NCI-H748 (cell line): ENCODE results near the gene CDRT4.
"Not testable (repeated sequence)": the region's sequence is repeated elsewhere in the genome, so short reads cannot be mapped to it uniquely, and the experiment has no call there.

Experiments used
- DNase-seq: peaks from one replicate; lab custom pipeline; 2025; ENCODE audit not compliant: unreplicated experiment; lab: John Stamatoyannopoulos, UW

Gene CDRT4

GRCh38 chr17:15467592-15467991 lies at the start of gene CDRT4:
Gene CDRT4 (minus strand): TSS chr17:15467621. CDS start chr17:15440238, 27,383 bp downstream.
- no peak for DNase-seq

- DNase-seq, result no peak
These were observed 48.7 kb upstream of the CDRT4 start for GRCh38 chr17:15516150-15516549.

GRCh38 chr17:15514469-15514868 lies 47.0 kb upstream of the CDRT4 start:
- DNase-seq, result no peak

GRCh38 chr17:15513856-15514459 lies 46.5 kb upstream of the CDRT4 start:
- DNase-seq, result no peak

GRCh38 chr17:15513058-15513791 lies 45.8 kb upstream of the CDRT4 start:
- DNase-seq, result no peak

GRCh38 chr17:15512071-15512709 lies 44.8 kb upstream of the CDRT4 start:
- DNase-seq, result no peak

- no peak for DNase-seq
These were observed 43.7 kb upstream of the CDRT4 start for GRCh38 chr17:15511142-15511541.

GRCh38 chr17:15510361-15510760 lies 42.9 kb upstream of the CDRT4 start:
- no peak for DNase-seq

GRCh38 chr17:15509095-15509494 lies 41.7 kb upstream of the CDRT4 start:
- no peak for DNase-seq

- DNase-seq, result no peak
These were observed 41.0 kb upstream of the CDRT4 start for GRCh38 chr17:15508466-15508865.

- no peak for DNase-seq
These were observed 40.5 kb upstream of the CDRT4 start for GRCh38 chr17:15507896-15508295.

- DNase-seq, result no peak
These were observed 39.6 kb upstream of the CDRT4 start for GRCh38 chr17:15507001-15507400.

- not testable (repeated sequence) for DNase-seq
These were observed 38.3 kb upstream of the CDRT4 start for GRCh38 chr17:15505708-15506107.

- DNase-seq, result no peak
These were observed 36.3 kb upstream of the CDRT4 start for GRCh38 chr17:15503731-15504130.

GRCh38 chr17:15502369-15503112 lies 35.1 kb upstream of the CDRT4 start:
- peak; percentile 54 for DNase-seq

- no peak for DNase-seq
These were observed 34.4 kb upstream of the CDRT4 start for GRCh38 chr17:15501793-15502192.

GRCh38 chr17:15501282-15501681 lies 33.9 kb upstream of the CDRT4 start:
- no peak for DNase-seq

- no peak for DNase-seq
These were observed 30.7 kb upstream of the CDRT4 start for GRCh38 chr17:15498107-15498506.

- DNase-seq, result no peak
These were observed 29.6 kb upstream of the CDRT4 start for GRCh38 chr17:15496735-15497670.

- DNase-seq, result no peak
These were observed 27.4 kb upstream of the CDRT4 start for GRCh38 chr17:15494821-15495220.

GRCh38 chr17:15493693-15494035 lies 26.2 kb upstream of the CDRT4 start:
- no peak for DNase-seq
